RWPE2 (cell line): ENCODE results near the gene JUND.

Experiments
- ATAC-seq: fragments of 200-7000 bp; cut with Tn5 transposase; 3 replicates; pipeline ENCODE4 v1.9.1; 2021; ENCODE audit warnings: low read depth
- DNase-seq: peaks from one replicate; pipeline ENCODE4 v3.0.0-alpha.2; 2020; ENCODE audit warnings: low spot score
- H3K27ac ChIP-seq: fragments of 450-650 bp; 2 replicates; pipeline ENCODE4 v1.5.1; 2017; ENCODE audit warnings: mild to moderate bottlenecking; ENCODE audit not compliant: poor library complexity, severe bottlenecking
- H3K27me3 ChIP-seq: fragments of 250-450 bp; sonication (Bioruptor Pico); 2 replicates; pipeline ENCODE4 v1.5.1; 2021; ENCODE audit warnings: mild to moderate bottlenecking, moderate library complexity; ENCODE audit not compliant: insufficient read depth, poor library complexity, severe bottlenecking
- H3K36me3 ChIP-seq: fragments of 250-450 bp; sonication (Bioruptor Pico); 2 replicates; pipeline ENCODE4 v1.5.1; 2020; ENCODE audit warnings: low read depth, mild to moderate bottlenecking, moderate library complexity
- H3K4me1 ChIP-seq: fragments of 250-450 bp; sonication (Bioruptor Pico); 2 replicates; pipeline ENCODE4 v1.5.1; 2021; ENCODE audit warnings: mild to moderate bottlenecking, moderate library complexity; ENCODE audit not compliant: insufficient read depth, poor library complexity, severe bottlenecking
- H3K4me3 ChIP-seq: fragments of 250-450 bp; sonication (Bioruptor Pico); 2 replicates; pipeline ENCODE4 v1.5.1; 2021; ENCODE audit warnings: mild to moderate bottlenecking, moderate library complexity; ENCODE audit not compliant: severe bottlenecking
- H3K9me3 ChIP-seq: fragments of 250-450 bp; sonication (Bioruptor Pico); 2 replicates; pipeline ENCODE4 v1.5.1; 2021; ENCODE audit warnings: mild to moderate bottlenecking, moderate library complexity; ENCODE audit not compliant: severe bottlenecking
- TF ChIP-seq, protein P1 (sequence below): fragments of 450-650 bp; IDR thresholded peaks from one replicate; pipeline ENCODE4 v1.5.1; 2017; ENCODE audit warnings: mild to moderate bottlenecking, moderate library complexity; ENCODE audit not compliant: poor library complexity, severe bottlenecking

The JUND gene

GRCh38 chr19:18279266-18279515 is 2.2 kb downstream of the JUND start:
- DNase-seq, result no peak
- Histone ChIP-seq H3K9me3 (no peaks in the 10 kb centered on the region), H3K36me3 (peaks cover 10% of the 10 kb centered on the region), H3K27me3 (no peaks in the 10 kb centered on the region), H3K27ac (peak overlapping the region; percentile 95), H3K4me3 (peak overlapping the region; percentile 93), H3K4me1 (peaks cover 21% of the 10 kb centered on the region)
- ATAC-seq, result no peak
- TF ChIP-seq, protein P1, sequence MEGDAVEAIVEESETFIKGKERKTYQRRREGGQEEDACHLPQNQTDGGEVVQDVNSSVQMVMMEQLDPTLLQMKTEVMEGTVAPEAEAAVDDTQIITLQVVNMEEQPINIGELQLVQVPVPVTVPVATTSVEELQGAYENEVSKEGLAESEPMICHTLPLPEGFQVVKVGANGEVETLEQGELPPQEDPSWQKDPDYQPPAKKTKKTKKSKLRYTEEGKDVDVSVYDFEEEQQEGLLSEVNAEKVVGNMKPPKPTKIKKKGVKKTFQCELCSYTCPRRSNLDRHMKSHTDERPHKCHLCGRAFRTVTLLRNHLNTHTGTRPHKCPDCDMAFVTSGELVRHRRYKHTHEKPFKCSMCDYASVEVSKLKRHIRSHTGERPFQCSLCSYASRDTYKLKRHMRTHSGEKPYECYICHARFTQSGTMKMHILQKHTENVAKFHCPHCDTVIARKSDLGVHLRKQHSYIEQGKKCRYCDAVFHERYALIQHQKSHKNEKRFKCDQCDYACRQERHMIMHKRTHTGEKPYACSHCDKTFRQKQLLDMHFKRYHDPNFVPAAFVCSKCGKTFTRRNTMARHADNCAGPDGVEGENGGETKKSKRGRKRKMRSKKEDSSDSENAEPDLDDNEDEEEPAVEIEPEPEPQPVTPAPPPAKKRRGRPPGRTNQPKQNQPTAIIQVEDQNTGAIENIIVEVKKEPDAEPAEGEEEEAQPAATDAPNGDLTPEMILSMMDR, result no peak

GRCh38 chr19:18278521-18279265 is 2.7 kb downstream of the JUND start:
- no peaks in the 10 kb centered on the region for H3K27me3 ChIP-seq
- peaks cover 10% of the 10 kb centered on the region for H3K36me3 ChIP-seq
- peaks cover 21% of the 10 kb centered on the region for H3K4me1 ChIP-seq
- H3K9me3 ChIP-seq, result no peaks in the 10 kb centered on the region
- H3K4me3 ChIP-seq, result peak overlapping the region; percentile 93
- peak overlapping the region; percentile 95 for H3K27ac ChIP-seq
- ATAC-seq (no peak), DNase-seq (no peak)
- TF ChIP-seq, protein P1, result no peak

- peak overlapping the region; percentile 63 for H3K27ac ChIP-seq
- TF ChIP-seq, protein P1, result no peak
Measured at GRCh38 chr19:18274781-18275356, 6.6 kb downstream of the JUND start.

GRCh38 chr19:18274219-18274780 is 7.1 kb downstream of the JUND start, which contains the start of gene IQCN:
Gene IQCN, minus strand, starts transcription at chr19:18274452. Its CDS starts 4,974 bp downstream, at chr19:18269478.
- Histone ChIP-seq H3K9me3 (no peaks in the 10 kb centered on the region), H3K4me1 (peaks cover 14% of the 10 kb centered on the region), H3K4me3 (no peak within 1 kb of the TSS), H3K27me3 (no peaks in the 10 kb centered on the region), H3K27ac (peak within 1 kb of the TSS; percentile 63), H3K36me3 (peaks cover 10% of the 10 kb centered on the region)
- ATAC-seq, result peak; percentile 13; the same call in 2 of the 3 replicates
- DNase-seq, result no peak
- TF ChIP-seq, protein P1, result no peak

More at GRCh38 chr19:18274781-18275356, 6.6 kb downstream of the JUND start:
- Histone ChIP-seq H3K36me3 (peaks cover 10% of the 10 kb centered on the region), H3K4me1 (peaks cover 14% of the 10 kb centered on the region), H3K27me3 (no peaks in the 10 kb centered on the region), H3K9me3 (no peaks in the 10 kb centered on the region), H3K4me3 (no peak overlapping the region)
- no peak for DNase-seq
- ATAC-seq, result peak; percentile 81
